Activated naive CD8-positive, alpha-beta T cell treated with anti-CD3 and anti-CD28 coated beads, Interleukin-2, amount 10 ng/mL, durations not matched to agents 7 days and 5 days (primary cell): Measurements from ENCODE around the gene CCDC127. TPM values are rescaled to one million over a fixed set of nuclear protein-coding genes. Genes with fewer than 3 reads are reported as not detected.
A peak's percentile ranks its signal among the peaks of the same experiment; 100 is the strongest.
"Not testable (repeated sequence)": the region's sequence is repeated elsewhere in the genome, so short reads cannot be mapped to it uniquely, and the experiment has no call there.

Source experiments
- ATAC-seq: fragments of 150-1000 bp; cut with Tn5 transposase; one replicate; pipeline ENCODE4 v1.10.0; 2021; ENCODE audit warnings: low read depth, moderate library complexity
- POLR2A ChIA-PET: fragments of 350-600 bp; sonication (Branson Sonifier 250); formaldehyde crosslinking; loops from one replicate; lab custom pipeline; 2021; ENCODE audit warnings: antibody characterized with exemption; lab: Charles Lee
- DNase-seq: peaks from one replicate; pipeline ENCODE4 v3.0.0; 2021
- H3K27ac Mint-ChIP-seq: one replicate; pipeline ENCODE4 v1.8.0; 2022; ENCODE audit warnings: mild to moderate bottlenecking, mixed read lengths
- H3K27me3 Mint-ChIP-seq: one replicate; pipeline ENCODE4 v1.8.0; 2022; ENCODE audit warnings: mild to moderate bottlenecking, moderate library complexity, mixed read lengths
- H3K36me3 Mint-ChIP-seq: one replicate; pipeline ENCODE4 v1.8.0; 2021; ENCODE audit warnings: mild to moderate bottlenecking, mixed read lengths
- H3K4me1 Mint-ChIP-seq: one replicate; pipeline ENCODE4 v1.8.0; 2021; ENCODE audit warnings: mixed read lengths
- H3K4me3 Mint-ChIP-seq: one replicate; pipeline ENCODE4 v1.8.0; 2022; ENCODE audit warnings: mild to moderate bottlenecking, moderate library complexity, mixed read lengths
- H3K9me3 Mint-ChIP-seq: one replicate; pipeline ENCODE4 v1.8.0; 2021; ENCODE audit warnings: mixed read lengths
- total RNA-seq, 2 experiments: library from RNA; stranded (reverse); gene quantifications; one replicate each; pipeline ENCODE4 v1.2.3, GENCODE V29; 2021

CCDC127 gene
- total RNA-seq, 2 experiments from 2014 or later: 6.2 to 7.8 TPM

DNA sequence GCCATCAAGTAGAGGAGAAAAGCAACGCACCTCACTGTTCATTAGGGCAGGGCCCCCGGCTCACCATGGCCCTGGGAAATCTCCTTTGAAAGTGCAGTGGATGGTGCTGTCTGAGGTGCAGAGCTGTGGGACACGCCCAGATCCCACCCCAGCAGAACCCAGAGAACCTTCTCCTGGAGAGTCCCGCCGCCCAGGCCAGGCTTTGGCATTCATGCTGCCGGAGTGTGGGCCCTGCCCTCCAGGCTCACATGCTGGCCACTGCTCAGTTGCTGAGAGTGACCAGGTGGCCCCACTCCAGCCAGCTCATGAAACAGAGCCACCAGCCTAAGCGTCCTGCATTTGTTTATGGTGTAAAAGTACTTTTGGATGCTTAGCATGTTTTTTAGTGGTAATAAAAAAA lies 50.4 kb downstream of the CCDC127 start:
- no peaks in the 10 kb centered on the region for H3K36me3 Mint-ChIP-seq
- H3K9me3 Mint-ChIP-seq: no peaks in the 10 kb centered on the region
- H3K27ac Mint-ChIP-seq: no peak overlapping the region
- no peaks in the 10 kb centered on the region for H3K27me3 Mint-ChIP-seq
- POLR2A ChIA-PET: no interaction called here
- ATAC-seq (no peak), DNase-seq (no peak)
- no peak overlapping the region for H3K4me3 Mint-ChIP-seq
- no peaks in the 10 kb centered on the region for H3K4me1 Mint-ChIP-seq

DNA sequence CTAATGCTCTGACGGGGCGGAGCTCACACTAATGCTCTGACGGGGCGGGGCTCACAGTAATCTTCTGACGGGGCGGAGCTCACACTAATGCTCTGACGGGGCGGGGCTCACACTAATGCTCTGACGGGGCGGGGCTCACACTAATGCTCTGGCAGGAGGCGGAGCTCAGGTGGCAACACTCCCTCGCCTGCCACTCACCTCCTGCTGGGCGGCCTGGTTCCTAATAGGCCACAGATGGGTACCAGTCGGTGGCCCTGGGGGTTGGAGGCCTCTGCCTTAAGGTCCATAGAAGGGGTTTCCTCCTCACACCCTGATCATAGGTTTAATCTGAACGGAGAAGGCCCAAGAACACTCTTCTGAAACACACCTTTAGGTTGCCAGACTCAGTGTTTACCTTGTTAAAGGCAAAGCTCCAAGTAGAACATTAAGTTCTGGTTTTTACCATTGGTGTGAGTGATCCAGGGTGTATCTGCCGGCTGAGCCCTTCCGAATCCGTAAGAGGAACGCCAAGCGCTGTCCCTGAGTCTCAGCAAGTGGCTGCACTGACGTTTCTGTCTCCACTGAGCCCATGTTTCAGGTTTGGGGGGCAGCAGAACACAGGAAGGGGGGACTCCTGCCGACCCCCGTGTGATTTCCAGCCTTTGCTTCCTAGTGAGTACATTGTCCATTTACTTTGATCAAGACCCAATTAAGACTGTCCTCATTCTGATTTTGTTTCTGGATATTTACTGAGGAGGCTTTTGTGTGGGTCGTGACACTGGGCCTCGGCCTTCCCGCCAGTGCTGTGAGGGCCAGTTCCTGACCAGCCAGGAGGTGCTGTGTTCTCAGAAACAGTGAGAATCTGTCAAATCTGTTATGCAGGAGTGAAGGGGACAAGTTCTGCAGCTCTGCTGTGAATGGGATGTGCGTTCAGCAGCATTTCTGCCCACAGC lies 51.2 kb downstream of the CCDC127 start:
- POLR2A ChIA-PET: no interaction called here

DNA sequence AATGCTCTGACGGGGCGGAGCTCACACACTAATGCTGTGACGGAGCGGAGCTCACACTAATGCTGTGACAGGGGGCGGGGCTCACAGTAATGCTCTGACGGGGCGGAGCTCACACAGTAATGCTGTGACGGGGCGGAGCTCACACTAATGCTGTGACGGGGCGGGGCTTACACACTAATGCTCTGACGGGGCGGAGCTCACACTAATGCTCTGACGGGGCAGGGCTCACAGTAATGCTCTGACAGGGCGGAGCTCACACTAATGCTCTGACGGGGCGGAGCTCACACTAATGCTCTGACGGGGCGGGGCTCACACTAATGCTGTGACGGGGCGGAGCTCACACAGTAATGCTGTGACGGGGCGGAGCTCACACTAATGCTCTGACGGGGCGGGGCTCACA lies 53.2 kb downstream of the CCDC127 start:
- ATAC-seq, H3K27ac Mint-ChIP-seq, H3K4me3 Mint-ChIP-seq, DNase-seq, H3K27me3 Mint-ChIP-seq, H3K9me3 Mint-ChIP-seq, H3K36me3 Mint-ChIP-seq, POLR2A ChIA-PET, H3K4me1 Mint-ChIP-seq: not testable (repeated sequence)

More for the DNA sequence above, 51.2 kb downstream of the CCDC127 start:
- H3K27me3 Mint-ChIP-seq: no peaks in the 10 kb centered on the region
- H3K4me3 Mint-ChIP-seq: no peak overlapping the region
- peak; percentile 12 for DNase-seq
- H3K9me3 Mint-ChIP-seq: no peaks in the 10 kb centered on the region
- ATAC-seq: no peak
- H3K27ac Mint-ChIP-seq: no peak overlapping the region
- no peaks in the 10 kb centered on the region for H3K4me1 Mint-ChIP-seq
- no peaks in the 10 kb centered on the region for H3K36me3 Mint-ChIP-seq

DNA sequence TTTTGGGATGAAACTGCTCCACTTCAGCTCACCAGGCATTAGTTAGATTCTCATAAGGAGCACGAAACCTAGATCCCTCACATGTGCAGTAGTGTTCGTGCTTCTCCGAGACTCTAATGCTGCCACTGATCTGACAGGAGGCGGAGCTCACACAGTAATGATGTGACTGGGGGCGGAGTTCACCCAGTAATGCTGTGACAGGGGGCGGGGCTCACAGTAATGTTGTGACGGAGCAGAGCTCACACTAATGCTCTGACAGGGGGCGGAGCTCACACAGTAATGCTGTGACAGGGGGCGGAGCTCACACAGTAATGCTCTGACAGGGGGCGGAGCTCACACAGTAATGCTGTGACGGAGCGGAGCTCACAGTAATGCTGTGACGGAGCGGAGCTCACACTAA lies 53.7 kb downstream of the CCDC127 start:
- no peaks in the 10 kb centered on the region for H3K36me3 Mint-ChIP-seq
- H3K9me3 Mint-ChIP-seq: no peaks in the 10 kb centered on the region
- H3K27ac Mint-ChIP-seq: no peak overlapping the region
- POLR2A ChIA-PET: no interaction called here
- no peak overlapping the region for H3K4me3 Mint-ChIP-seq
- ATAC-seq: no peak
- no peaks in the 10 kb centered on the region for H3K4me1 Mint-ChIP-seq
- no peak for DNase-seq
- peaks cover 4% of the 10 kb centered on the region for H3K27me3 Mint-ChIP-seq

GRCh38 chr5:163841-164240 lies 54.1 kb downstream of the CCDC127 start:
- H3K4me3 Mint-ChIP-seq: no peak overlapping the region
- no peak overlapping the region for H3K27ac Mint-ChIP-seq
- DNase-seq (no peak), ATAC-seq (no peak)
- no peaks in the 10 kb centered on the region for H3K9me3 Mint-ChIP-seq
- H3K4me1 Mint-ChIP-seq: no peaks in the 10 kb centered on the region
- peaks cover 4% of the 10 kb centered on the region for H3K27me3 Mint-ChIP-seq
- H3K36me3 Mint-ChIP-seq: no peaks in the 10 kb centered on the region
- POLR2A ChIA-PET: no interaction called here

GRCh38 chr5:163338-163620 lies 54.7 kb downstream of the CCDC127 start:
- no peak overlapping the region for H3K27ac Mint-ChIP-seq
- H3K27me3 Mint-ChIP-seq: peaks cover 4% of the 10 kb centered on the region
- no peaks in the 10 kb centered on the region for H3K9me3 Mint-ChIP-seq
- DNase-seq (no peak), ATAC-seq (no peak)
- no peaks in the 10 kb centered on the region for H3K36me3 Mint-ChIP-seq
- POLR2A ChIA-PET: no interaction called here
- H3K4me1 Mint-ChIP-seq: no peaks in the 10 kb centered on the region
- no peak overlapping the region for H3K4me3 Mint-ChIP-seq

GRCh38 chr5:162565-163337 lies 55.2 kb downstream of the CCDC127 start:
- DNase-seq (no peak), ATAC-seq (no peak)
- H3K27ac Mint-ChIP-seq: no peak overlapping the region
- no peak overlapping the region for H3K4me3 Mint-ChIP-seq
- no peaks in the 10 kb centered on the region for H3K9me3 Mint-ChIP-seq
- H3K27me3 Mint-ChIP-seq: peaks cover 4% of the 10 kb centered on the region
- no peaks in the 10 kb centered on the region for H3K36me3 Mint-ChIP-seq
- no peaks in the 10 kb centered on the region for H3K4me1 Mint-ChIP-seq
- POLR2A ChIA-PET: no interaction called here

DNA sequence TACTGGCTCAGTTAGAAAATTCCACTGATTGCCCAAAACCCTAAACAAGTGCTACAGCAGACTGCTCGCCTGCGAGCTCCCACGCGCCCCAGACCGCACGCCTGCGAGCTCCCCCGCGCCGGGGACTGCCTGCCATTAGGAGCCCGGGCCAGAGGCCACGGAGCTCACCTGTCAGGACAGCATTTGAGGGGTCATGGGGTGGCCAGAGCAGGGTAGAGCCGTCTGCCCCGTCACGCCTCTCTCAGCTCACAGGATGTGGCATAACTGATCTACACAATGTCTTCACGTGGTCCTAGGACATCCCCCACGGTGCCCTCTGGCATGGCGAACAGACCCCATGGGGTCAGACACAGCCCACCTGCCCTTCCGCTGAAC lies 55.8 kb downstream of the CCDC127 start:
- Mint-ChIP-seq H3K36me3 (no peaks in the 10 kb centered on the region), H3K4me3 (no peak overlapping the region), H3K27ac (no peak overlapping the region), H3K9me3 (no peaks in the 10 kb centered on the region), H3K4me1 (no peaks in the 10 kb centered on the region), H3K27me3 (peaks cover 4% of the 10 kb centered on the region)
- POLR2A ChIA-PET: no interaction called here
- no peak for DNase-seq
- no peak for ATAC-seq

DNA sequence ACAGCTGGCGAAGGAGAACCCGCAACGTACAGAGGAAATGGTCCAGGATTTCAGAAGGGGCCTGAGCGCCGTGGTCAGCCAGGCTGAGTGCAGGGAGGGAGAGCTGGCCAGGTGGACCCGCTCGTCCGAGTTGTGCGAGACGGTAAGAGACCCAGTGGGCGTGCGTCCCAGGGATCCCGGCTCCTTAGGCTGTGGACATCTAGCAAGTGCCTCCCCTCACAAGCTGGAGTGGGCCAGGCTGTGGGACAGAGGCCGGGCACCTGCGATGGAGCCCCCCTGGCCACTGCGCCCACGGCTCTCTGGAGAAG lies 56.2 kb downstream of the CCDC127 start:
- Mint-ChIP-seq H3K27ac (no peak overlapping the region), H3K36me3 (no peaks in the 10 kb centered on the region), H3K9me3 (no peaks in the 10 kb centered on the region), H3K27me3 (peaks cover 4% of the 10 kb centered on the region), H3K4me1 (no peaks in the 10 kb centered on the region), H3K4me3 (no peak overlapping the region)
- POLR2A ChIA-PET: no interaction called here
- ATAC-seq: no peak
- DNase-seq: no peak

DNA sequence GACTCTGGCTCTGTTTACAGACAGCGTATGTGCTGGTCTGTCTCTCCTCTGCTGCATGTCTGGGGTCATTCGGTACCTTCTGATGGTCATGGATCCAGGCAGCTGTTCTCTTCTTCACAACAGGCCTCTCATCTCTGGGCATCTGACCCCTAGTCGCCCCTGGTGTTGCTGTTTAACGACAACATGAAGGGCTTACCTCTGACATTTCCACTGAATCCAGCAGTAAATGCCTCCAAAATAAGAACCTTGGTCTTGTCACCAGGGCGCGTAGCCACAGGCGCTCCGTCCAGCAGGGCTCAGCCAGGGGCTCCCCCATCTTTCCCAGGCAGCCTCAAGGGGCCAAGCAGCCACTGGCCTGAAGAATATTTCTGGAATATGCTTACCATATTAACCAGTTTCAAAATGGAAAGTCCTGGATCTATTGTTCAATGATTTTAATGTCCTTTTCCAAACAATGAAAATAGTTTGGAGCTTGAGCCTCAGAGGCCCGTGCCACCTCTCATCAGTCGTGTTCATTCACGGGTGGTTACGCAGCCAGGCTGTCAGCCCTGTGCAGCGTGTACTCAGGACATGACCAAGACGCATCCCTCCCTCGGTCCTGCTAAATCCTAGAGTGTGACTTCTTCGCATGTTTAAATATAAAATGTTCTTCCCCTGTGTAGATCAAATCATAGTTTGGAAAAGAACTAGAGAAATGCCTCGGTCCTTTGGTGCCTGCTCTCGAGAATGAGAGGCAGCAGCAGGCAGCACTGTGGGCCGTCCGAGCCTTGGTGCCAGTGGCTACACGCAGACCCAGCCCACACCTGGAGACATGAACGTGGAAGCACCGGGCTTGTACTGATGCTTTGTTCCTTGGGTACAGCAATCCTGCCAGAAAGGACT lies 56.8 kb downstream of the CCDC127 start:
- DNase-seq (no peak), ATAC-seq (no peak)
- peaks cover 6% of the 10 kb centered on the region for H3K27me3 Mint-ChIP-seq
- no peaks in the 10 kb centered on the region for H3K4me1 Mint-ChIP-seq
- no peak overlapping the region for H3K27ac Mint-ChIP-seq
- H3K9me3 Mint-ChIP-seq: no peaks in the 10 kb centered on the region
- H3K36me3 Mint-ChIP-seq: no peaks in the 10 kb centered on the region
- H3K4me3 Mint-ChIP-seq: no peak overlapping the region
- POLR2A ChIA-PET: no interaction called here

DNA sequence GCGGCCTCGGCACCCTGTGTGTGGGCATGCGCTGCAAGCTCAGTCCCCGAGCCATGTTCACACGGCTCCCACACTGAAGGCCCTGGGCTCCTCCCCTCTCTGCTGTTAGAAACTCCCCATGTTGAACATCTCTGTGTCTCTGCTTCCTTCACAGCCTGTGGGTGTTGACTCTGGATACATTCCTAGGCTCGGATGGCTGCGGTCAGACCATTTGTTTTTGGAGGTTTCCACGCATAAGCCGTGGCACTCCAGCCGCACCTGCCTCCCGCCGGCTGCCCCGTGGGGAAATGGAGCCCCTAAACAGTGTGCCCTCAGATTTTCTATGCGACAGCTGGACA lies 57.8 kb downstream of the CCDC127 start:
- POLR2A ChIA-PET: no interaction called here
- H3K27me3 Mint-ChIP-seq: peaks cover 6% of the 10 kb centered on the region

GRCh38 chr5:159448-160172 lies 58.3 kb downstream of the CCDC127 start:
- Mint-ChIP-seq H3K4me3 (no peak overlapping the region), H3K27ac (no peak overlapping the region), H3K27me3 (peaks cover 8% of the 10 kb centered on the region), H3K36me3 (no peaks in the 10 kb centered on the region), H3K4me1 (no peaks in the 10 kb centered on the region), H3K9me3 (no peaks in the 10 kb centered on the region)
- POLR2A ChIA-PET: no interaction called here
- DNase-seq: no peak
- no peak for ATAC-seq

More for the DNA sequence above, 57.8 kb downstream of the CCDC127 start:
- H3K4me1 Mint-ChIP-seq: no peaks in the 10 kb centered on the region
- H3K27ac Mint-ChIP-seq: no peak overlapping the region
- no peaks in the 10 kb centered on the region for H3K36me3 Mint-ChIP-seq
- no peak overlapping the region for H3K4me3 Mint-ChIP-seq
- DNase-seq: no peak
- H3K9me3 Mint-ChIP-seq: no peaks in the 10 kb centered on the region
- no peak for ATAC-seq

DNA sequence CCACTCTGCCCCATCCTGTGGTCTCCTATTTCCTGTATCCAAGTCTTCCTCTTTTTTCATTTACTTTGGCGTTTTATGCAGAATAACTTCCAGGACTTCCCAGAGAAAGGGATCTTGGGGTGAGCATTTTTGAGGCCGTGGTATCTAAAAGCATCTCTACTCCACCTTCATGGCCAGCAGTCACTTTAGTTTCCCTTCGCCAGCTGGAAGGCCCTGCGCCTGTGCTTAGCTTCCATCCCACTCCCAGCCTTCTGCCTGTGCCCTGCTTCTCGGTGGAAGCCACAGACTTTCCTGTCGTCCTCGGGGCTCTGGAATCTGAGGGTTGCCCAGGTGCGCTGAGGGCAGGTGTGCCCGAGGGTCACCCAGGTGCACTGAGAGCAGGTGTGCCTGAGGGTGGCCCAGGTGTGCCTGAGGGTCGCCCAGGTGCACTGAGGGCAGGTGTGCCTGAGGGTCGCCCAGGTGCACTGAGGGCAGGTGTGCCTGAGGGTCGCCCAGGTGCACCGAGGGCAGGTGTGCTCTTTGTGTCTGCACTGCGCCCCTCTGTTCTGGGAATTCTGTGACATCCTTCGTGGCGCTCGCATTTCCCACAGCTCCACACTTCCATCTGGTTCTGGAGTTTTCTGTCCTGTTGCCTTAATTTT lies 59.0 kb downstream of the CCDC127 start:
- no peak for ATAC-seq
- DNase-seq: no peak
- POLR2A ChIA-PET: no interaction called here
- Mint-ChIP-seq H3K9me3 (no peaks in the 10 kb centered on the region), H3K27me3 (peaks cover 10% of the 10 kb centered on the region), H3K36me3 (no peaks in the 10 kb centered on the region), H3K4me1 (no peaks in the 10 kb centered on the region), H3K27ac (no peak overlapping the region), H3K4me3 (no peak overlapping the region)
